ENCODE measurements around the gene RCL1.

Gene RCL1

GRCh38 chr9:4844056-4844838, 51.5 kb downstream of the RCL1 start:
- FAIRE-seq, result no peak

- FAIRE-seq, result no peak
These were observed 56.6 kb downstream of the RCL1 start for GRCh38 chr9:4849369-4849768.

DNA sequence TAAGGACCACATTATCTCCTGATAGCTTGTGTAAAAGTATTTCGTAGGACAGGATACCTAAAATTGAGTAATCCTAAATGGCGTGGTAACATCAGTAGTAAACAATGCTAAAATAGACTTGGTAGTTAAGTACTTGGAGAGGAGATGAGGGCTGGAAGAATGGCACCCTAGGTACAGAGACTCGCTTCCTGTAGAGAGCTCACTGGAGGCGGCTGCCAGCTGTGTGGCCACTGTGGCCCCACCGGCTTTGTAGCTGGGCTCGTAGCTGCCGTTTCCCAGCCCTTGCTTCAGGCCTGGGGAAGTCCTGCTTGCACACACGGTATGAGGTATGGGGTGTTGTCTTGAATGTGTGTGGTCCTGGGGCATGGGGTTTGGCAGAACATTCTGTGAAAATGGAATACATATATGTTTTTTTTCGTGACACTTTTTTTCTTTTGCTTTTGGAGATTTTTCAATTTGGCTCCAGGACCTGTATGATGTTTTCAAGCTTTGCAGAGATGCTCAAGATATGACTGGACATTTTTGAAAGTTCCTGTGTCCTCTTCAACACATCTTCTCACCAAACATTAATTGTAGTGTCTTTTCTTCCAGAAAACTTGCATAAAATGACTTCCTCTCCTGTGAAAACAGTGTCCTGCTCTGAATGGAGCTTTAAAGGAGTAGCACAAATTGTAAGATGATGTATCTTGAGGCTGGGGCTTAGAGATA, 58.0 kb downstream of the RCL1 start:
- no peak for FAIRE-seq

DNA sequence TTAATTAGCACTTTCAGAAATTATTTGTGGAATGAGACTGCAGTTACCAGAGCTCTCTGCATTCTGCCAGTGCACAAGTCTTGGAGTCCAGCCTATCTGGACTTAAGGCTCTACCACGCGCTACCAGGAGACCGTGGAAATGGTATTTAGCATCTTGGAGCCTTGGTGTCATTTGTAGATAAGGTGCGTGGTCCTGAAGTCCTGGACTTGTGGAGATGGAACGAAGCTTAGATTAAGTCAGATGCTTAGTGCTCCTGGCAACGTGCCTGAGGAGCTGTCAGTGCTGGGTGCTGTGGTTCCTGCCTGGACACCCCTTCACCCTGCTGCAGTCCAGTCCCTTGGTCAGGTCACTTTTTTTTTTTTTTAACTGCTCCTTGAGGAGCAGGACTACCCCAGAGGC, 59.7 kb downstream of the RCL1 start:
- FAIRE-seq, result no peak

GRCh38 chr9:4854265-4854590, 61.5 kb downstream of the RCL1 start:
- no peak for FAIRE-seq

- FAIRE-seq, result no peak
These were observed 63.1 kb downstream of the RCL1 start for GRCh38 chr9:4855841-4856240.

DNA sequence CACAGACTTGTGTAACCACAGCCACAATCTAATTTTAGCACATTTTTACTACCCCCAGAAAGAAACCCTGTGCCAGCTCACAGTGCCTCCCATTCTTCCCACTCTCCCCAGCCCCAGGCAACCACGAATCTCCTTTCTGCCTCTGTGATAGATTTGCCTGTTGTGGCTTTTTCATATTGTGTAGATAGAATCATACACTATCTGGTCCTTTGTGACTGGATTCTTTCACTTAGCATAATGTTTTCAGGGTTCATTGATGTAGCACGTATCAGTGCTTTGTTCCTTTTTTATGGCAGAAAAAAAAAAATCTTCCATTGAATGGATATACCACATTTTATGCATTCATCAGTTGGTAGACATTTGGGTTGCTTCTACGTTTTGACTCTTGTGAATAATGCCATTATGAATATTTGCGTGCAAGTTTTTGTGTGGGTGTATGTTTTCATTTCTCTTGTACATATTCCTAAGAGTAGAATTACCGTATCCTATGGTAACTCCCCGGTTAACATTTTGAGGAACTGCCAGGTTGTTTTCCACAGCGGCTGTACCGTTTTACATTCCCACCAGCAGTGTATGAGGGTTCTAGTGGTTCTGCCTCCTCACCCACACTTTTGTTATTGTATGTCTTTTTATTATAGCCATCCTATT, 64.5 kb downstream of the RCL1 start:
- no peak for FAIRE-seq

DNA sequence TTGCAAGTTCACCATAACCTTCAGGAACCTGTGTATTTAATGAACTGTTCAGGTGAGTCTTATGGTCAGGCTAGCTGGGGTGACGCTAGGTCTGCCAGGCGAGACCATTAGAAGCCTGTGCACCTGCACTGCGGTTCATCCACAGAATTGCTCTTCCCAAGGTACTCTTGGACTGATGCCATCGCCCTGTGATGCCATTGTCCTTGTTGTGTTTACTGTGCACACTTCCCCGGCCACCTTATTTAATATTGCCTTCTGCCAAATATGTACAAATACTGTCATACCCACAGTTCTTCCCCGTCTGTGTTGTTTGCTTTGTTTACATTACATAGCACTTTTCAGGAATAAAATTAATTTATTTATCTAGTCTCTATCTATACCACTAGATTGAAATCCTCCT, 66.3 kb downstream of the RCL1 start:
- FAIRE-seq, result no peak

GRCh38 chr9:4860383-4860782, 67.6 kb downstream of the RCL1 start:
- FAIRE-seq, result no peak

- no peak for FAIRE-seq
These were observed 68.4 kb downstream of the RCL1 start for GRCh38 chr9:4861145-4861544.

DNA sequence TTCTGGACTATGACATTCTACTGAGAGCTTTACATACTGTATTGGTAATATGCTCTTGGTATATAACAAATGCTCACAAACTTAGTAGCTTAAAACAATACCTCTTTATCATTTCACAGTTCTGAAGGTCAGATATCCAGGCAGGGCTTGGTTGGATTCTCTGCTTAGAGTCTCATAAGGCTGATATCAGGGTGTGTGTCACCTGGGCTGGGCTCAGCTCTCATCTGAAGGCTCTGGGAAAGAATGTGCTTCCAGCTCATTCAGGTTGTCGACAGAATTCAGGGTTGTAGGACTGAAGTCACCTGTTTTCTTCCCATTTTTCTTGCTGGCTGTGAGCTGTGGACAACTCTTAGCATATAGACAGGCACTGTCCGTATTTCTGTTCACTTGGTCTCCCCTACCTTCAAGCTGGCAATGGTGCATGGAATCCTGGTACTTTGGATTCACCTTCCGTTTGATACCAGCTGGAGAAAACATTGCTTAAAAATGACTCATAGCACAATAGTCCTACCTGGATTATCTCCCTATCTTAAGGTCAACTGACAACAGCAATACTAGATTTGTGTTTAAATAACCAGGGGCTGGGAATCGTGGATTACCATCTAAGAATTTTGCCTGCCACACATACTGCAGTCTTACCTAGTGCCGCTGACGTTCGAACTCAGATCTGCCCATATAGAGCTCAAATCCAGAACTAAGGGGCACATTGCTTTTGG, 69.2 kb downstream of the RCL1 start:
- no peak for FAIRE-seq

DNA sequence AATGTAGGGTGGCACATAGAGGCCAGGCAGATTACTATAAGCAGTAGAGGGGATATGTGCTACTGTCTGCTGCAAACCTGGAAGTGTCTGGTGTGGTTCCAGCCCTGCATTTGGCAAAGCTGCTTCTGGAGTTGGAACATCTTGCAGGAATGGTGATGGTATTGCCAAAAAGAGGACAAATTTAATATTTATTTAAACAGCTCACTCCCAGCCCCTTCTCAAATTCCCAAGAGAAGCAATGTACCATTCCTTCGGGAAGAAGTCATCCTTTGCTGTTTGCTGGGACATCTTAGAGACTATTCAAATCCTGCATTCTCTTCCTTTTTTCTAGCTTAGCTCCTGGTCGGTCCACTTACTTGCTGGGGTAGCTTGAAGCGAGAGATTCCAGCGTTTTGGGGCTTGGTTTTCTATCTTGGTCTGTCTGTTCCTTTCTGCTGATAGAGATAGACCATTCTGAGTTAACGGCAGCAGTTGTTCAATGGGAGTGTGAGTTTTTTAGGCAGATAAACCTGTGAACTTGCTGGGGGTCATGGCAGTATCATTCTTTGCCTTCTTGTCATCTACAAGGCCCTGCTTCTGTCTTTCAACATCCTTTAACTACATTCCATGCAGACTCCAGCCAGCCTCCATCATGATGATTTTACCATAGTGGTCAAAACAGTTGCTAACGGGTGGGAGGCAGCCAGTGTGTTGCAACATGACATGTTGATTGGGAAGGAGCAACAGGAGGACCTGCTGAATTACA, 69.9 kb downstream of the RCL1 start:
- FAIRE-seq, result no peak

DNA sequence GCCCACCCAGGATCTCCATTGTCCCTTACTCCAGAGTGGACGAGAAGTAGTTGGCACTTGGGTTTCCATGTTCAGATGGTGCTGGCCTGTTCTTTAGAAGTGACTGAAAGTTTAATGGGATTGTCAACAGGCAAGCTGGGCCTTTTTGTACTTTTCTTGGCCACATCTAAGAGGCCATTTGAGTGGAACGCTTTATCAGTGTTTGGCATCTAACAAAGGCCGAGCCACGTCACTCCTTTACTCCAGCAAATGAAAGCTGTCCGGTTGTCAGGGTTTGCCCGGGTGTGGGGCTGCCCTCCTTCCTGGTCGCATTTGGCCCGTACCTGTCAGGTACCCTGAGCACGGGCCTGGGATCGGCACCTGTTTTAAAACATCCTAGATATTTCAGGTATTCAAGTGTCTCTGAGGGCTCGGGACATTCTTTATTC, 71.5 kb downstream of the RCL1 start:
- no peak for FAIRE-seq

- no peak for FAIRE-seq
These were observed 72.0 kb downstream of the RCL1 start for GRCh38 chr9:4864698-4865097.

- no peak for FAIRE-seq
These were observed 72.9 kb downstream of the RCL1 start for GRCh38 chr9:4865681-4866080.

DNA sequence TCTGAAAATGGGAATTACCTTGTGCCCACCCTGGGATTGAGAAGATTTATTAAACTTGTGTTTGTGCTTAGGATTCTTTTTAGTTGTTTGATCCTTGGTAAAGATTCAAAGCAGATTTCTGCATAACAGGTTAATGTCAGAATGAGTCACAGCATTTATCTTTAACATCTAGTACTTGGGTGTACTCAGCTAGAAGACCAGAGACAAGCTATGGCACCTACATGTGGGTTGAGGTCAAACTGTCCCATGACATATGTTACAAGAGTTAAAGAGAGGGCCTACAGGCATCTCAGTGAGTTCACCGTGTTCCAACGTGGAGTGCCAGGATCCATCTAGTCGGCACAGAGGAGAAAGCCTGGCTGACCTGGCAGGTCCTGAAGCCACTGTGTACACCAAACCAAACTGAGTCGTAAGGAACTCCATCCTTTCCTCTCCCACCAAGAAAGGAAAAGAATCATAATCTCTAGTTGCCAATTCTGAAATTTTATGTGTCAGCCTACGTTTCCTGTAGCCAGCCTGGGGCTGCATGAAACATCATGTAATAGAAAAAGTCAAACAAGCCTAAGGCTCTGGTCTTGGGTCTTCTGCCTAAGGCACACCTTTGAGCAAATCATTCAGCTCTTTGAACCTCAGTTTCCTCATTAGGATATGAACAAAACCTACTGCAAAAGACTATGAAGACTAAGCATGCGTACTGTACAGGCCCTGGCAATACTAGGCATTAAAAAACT, 73.7 kb downstream of the RCL1 start:
- no peak for FAIRE-seq

GRCh38 chr9:4873066-4873465, 80.3 kb downstream of the RCL1 start:
- FAIRE-seq, result no peak

- FAIRE-seq, result no peak
These were observed 82.8 kb downstream of the RCL1 start for GRCh38 chr9:4875559-4875958.

GRCh38 chr9:4879115-4879558, 86.4 kb downstream of the RCL1 start:
- FAIRE-seq, result no peak

DNA sequence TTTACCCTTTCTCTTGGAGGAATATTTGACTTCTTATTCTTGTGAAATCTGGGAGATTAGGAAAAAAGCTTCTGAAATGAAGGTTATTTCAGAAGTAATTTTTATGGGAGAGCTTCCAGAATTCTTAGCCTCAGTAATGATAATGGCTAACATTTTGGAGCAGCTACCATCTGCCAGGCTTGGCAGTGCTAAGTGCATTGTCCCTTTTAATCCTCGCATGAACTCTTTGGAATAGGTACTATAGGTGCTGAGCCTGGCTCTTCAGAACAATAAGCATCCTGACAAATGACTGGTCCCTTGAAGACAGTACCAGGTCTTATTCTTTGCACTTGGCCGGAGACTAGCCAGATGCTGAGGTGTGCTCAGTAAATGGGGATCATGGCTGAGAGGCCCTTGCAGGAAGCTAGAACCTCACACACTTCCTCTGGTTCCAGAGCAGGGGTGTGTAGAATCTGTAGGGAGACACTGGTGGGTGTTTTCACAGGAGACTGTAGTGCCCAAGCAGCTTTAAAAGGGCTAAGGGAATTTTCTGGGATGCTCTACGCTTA, 90.7 kb downstream of the RCL1 start:
- FAIRE-seq, result no peak

DNA sequence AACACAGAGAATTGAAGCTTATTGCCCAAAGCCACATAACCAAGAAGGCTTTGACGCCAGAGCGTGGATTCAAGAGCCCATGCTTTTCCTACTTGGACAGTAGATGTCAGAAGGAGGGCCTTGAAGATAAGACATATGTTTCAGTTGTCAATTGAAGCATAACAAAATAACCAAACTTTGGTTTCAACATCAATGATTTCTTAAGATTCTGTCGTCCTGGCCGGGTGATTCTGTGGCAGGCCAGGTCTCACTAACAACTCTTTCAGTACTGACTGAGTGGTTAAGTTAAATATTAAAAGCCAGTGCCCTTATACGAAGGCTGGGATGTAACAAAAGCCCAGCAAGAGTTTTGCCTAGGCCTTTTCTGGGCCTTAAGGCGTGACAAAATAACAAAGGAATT, 94.0 kb downstream of the RCL1 start:
- FAIRE-seq, result no peak

- no peak for FAIRE-seq
These were observed 94.8 kb downstream of the RCL1 start for GRCh38 chr9:4887556-4887955.

All from colon (tissue), 2 donors.